OCI-LY1 (cell line): Measurements from ENCODE around the gene PABPN1L.

Experiments used
- EZH2 ChIP-seq: fragments of 200-600 bp; sonication (generic), shearing (Covaris generic); IDR thresholded peaks from 2 replicates; pipeline ENCODE4 v1.8.0; 2017; ENCODE audit warnings: borderline replicate concordance, mixed run types, mild to moderate bottlenecking, antibody characterized with exemption, low read length, moderate library complexity, mixed read lengths
- TF ChIP-seq, protein P1 (sequence below): fragments of 200-600 bp; sonication (generic), shearing (Covaris generic); IDR thresholded peaks from 2 replicates; pipeline ENCODE4 v1.5.1; 2017; ENCODE audit warnings: mild to moderate bottlenecking, antibody characterized with exemption, low read length, moderate library complexity, mixed read lengths

DNA sequence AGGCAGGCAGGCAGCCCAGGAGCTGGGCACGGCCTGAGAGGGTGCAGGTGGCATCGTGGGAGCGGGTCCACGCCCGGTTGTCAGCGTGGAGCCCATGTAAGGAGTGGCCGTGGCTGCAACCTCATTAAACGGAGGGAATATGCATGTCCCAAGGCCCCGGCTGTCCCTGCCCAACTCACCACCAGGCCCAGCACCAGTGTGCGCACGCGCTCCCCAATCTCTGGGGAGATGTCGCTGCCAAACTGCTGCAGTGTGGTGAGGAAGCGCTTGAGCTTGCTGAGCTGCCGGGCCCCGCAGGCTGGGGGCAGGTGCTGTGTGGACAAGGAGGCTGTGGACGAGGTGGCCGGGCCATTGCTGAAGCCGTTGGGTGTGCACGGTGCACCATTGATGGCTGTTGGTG lies 25.6 kb upstream of the PABPN1L start:
- TF ChIP-seq, protein P1, sequence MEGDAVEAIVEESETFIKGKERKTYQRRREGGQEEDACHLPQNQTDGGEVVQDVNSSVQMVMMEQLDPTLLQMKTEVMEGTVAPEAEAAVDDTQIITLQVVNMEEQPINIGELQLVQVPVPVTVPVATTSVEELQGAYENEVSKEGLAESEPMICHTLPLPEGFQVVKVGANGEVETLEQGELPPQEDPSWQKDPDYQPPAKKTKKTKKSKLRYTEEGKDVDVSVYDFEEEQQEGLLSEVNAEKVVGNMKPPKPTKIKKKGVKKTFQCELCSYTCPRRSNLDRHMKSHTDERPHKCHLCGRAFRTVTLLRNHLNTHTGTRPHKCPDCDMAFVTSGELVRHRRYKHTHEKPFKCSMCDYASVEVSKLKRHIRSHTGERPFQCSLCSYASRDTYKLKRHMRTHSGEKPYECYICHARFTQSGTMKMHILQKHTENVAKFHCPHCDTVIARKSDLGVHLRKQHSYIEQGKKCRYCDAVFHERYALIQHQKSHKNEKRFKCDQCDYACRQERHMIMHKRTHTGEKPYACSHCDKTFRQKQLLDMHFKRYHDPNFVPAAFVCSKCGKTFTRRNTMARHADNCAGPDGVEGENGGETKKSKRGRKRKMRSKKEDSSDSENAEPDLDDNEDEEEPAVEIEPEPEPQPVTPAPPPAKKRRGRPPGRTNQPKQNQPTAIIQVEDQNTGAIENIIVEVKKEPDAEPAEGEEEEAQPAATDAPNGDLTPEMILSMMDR: no peak
- TF ChIP-seq EZH2: no peak
